Fibroblast of peridontal ligament (primary cell): Measurements from ENCODE around the gene BIRC6.
A peak's percentile ranks its signal among the peaks of the same experiment; 100 is the strongest.
"Not testable (repeated sequence)": the region's sequence is repeated elsewhere in the genome, so short reads cannot be mapped to it uniquely, and the experiment has no call there.

ENCODE experiments used
- DNase-seq: peaks from one replicate; pipeline ENCODE4 v3.0.0-alpha.2; 2010; ENCODE audit errors: extremely low read depth

BIRC6 gene

GRCh38 chr2:32446369-32446768 lies 89.5 kb downstream of the BIRC6 start:
- DNase-seq: no peak

GRCh38 chr2:32450851-32451250 lies 94.0 kb downstream of the BIRC6 start:
- DNase-seq: no peak

GRCh38 chr2:32452338-32453064 lies 95.7 kb downstream of the BIRC6 start:
- no peak for DNase-seq

GRCh38 chr2:32453242-32454062 lies 96.6 kb downstream of the BIRC6 start:
- DNase-seq: peak; percentile 16

GRCh38 chr2:32455816-32456215 lies 99.0 kb downstream of the BIRC6 start:
- no peak for DNase-seq

- DNase-seq: no peak
These were observed 100.0 kb downstream of the BIRC6 start for GRCh38 chr2:32456808-32457207.

- no peak for DNase-seq
These were observed 101.0 kb downstream of the BIRC6 start for GRCh38 chr2:32457814-32458213.

GRCh38 chr2:32460861-32461260 lies 104.0 kb downstream of the BIRC6 start:
- DNase-seq: not testable (repeated sequence)

GRCh38 chr2:32463110-32463509 lies 106.3 kb downstream of the BIRC6 start:
- no peak for DNase-seq

GRCh38 chr2:32464431-32464830 lies 107.6 kb downstream of the BIRC6 start:
- no peak for DNase-seq

GRCh38 chr2:32472605-32473004 lies 115.8 kb downstream of the BIRC6 start:
- no peak for DNase-seq

- DNase-seq: no peak
These were observed 117.6 kb downstream of the BIRC6 start for GRCh38 chr2:32474381-32474780.

GRCh38 chr2:32478889-32479620 lies 122.2 kb downstream of the BIRC6 start:
- DNase-seq: peak; percentile 64

GRCh38 chr2:32479993-32480392 lies 123.2 kb downstream of the BIRC6 start:
- no peak for DNase-seq

GRCh38 chr2:32482471-32482870 lies 125.6 kb downstream of the BIRC6 start:
- DNase-seq: peak; percentile 50

GRCh38 chr2:32484937-32485336 lies 128.1 kb downstream of the BIRC6 start:
- DNase-seq: peak; percentile 98

- peak; percentile 60 for DNase-seq
These were observed 128.6 kb downstream of the BIRC6 start for GRCh38 chr2:32485399-32485798.

- DNase-seq: no peak
These were observed 132.2 kb downstream of the BIRC6 start for GRCh38 chr2:32489061-32489460.

GRCh38 chr2:32491346-32491745 lies 134.5 kb downstream of the BIRC6 start:
- DNase-seq: no peak

- DNase-seq: no peak
These were observed 138.3 kb downstream of the BIRC6 start for GRCh38 chr2:32495139-32495538.

GRCh38 chr2:32496662-32497061 lies 139.8 kb downstream of the BIRC6 start:
- no peak for DNase-seq

GRCh38 chr2:32498306-32498705 lies 141.5 kb downstream of the BIRC6 start:
- no peak for DNase-seq
